HG02973 (cell line): Measurements from ENCODE around the gene GSPT1.
"Not testable (repeated sequence)": the region's sequence is repeated elsewhere in the genome, so short reads cannot be mapped to it uniquely, and the experiment has no call there.

Experiments used
- ATAC-seq: cut with Tn5 transposase; IDR thresholded peaks from one replicate; pipeline ENCODE4 v1.9.1; 2021; ENCODE audit warnings: moderate library complexity; ENCODE audit not compliant: unreplicated experiment

Gene GSPT1

DNA sequence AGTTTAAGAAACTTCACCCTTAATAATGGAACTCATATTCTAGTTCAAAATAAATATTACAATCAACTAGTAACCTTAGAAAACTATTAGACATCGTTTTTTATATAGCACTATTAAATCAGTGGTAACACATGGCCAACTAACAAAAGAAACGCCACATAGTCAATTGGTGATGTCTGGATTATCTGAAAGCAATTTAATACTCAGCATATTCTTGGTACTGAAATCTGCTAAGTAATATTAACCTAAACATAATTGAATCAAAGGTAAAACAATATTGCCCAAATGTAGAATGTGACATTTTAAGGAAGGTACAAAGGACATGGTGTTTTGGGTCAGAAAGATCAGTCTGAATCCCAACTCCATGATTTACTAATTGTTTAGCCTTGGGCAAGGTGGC, 53.3 kb downstream of the GSPT1 start:
- no peak for ATAC-seq

DNA sequence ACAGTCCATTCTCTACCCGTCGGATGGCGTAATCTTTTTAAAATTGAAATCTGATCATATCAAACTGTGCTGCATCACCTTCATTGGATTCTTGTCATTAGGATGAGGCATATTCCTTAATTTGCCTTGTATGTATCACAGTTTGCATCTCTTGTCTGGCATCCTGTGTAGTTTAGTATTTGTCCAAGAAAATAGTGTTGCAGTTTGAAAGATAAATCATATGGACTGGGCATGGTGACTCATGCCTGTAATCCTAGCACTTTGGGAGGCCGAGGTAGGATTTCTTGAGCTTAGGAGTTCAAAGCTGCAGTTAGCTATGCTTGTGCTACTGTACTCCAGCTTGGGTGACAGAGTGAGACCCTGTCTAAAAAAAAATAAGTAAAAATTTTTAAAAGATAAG, 58.6 kb downstream of the GSPT1 start:
- ATAC-seq, result no peak

DNA sequence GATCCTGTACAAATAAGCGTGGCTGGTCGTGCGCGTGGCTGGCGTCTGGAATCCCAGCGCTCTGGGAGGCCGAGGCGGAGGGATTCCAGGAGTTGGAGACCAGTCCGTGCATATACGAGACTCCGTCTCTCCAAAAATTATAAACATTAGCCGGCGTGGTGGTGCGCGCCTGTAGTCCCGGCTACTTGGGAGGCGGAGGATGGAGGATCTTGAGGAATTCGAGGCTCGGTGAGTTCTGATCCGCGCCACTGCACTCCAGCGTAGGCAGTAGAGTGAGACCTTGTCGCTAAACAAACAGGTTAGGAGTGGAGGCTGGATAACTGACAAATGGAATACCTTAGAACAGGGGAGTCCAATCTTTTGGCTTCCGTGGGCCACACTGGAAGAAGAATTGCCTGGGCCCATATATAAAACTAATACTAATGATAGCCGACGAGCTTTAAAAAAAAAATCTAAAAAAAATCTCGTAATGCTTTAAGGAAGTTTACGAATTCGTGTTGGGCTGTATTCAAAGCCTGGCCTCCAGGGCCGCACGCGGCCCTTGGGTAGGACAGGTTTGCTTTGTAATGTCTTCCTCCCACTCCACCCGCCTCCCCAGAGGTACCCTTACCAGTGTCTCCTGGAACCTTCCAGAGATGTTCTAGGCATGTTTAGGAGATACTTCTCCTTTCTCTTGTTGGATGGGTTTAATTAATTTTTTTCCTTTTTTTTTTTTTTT, 63.5 kb downstream of the GSPT1 start:
- no peak for ATAC-seq

DNA sequence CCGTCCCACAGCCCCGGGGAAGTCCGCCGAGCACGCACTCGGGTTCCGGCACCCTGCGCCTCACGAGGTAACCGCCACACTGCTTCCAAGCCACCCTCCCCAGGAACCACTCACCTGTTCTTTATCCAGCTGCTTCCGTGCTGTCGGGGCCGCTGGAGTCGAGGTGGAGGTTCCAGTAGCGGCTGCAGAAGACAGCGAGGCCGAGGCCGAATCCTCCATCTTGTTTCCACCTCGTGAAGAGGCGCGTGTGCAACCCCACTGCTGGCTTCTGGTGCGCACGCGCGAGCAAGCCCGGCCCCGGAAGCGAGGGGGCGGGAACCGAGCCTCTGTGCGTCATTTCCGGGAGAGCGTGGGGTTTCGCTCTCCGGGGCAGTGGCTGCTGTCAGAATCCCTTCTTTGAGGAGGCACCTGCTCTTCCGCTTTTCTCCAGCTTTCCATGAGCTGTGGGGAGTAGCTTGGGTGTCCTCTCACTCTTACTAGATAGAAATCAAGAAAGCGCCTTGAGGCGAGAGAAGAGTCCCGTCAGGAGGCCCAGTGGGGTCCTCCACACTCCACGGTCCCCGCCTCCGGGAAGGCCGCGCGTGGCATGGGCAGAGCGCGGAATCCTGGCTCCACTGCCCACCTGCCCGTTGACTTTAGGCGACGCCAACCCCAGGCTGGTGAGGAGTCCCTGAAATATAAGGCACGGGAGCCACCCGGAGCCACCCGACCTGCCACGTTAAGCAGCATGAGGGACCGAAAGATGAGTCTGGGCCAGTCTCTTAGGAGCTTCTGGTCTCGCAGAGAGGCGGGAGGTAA, 64.3 kb downstream of the GSPT1 start, which contains the start of gene RSL1D1:
RSL1D1 (minus strand) TSS at position 249 of the 798 bp plus-strand sequence; CDS start at position 219, 30 bp downstream.
- peak; percentile 76 for ATAC-seq

DNA sequence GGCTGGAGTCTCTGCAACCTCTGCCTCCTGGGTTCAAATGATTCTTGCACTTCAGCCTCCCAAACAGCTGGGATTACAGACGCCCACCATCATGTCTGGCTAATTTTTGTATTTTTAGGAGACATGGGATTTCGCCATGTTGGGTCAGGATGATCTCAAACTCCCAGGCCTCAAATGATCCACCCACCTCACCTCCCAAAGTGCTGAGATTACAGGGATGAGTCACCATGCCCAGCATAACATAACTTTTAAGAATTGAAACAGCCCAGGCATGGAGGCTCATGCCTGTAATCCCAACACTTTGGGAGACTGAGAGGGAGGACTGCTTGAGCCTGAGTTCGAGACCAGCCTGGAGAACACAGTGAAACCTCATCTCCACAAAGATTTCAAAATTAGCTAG, 66.9 kb downstream of the GSPT1 start:
- ATAC-seq, result no peak

DNA sequence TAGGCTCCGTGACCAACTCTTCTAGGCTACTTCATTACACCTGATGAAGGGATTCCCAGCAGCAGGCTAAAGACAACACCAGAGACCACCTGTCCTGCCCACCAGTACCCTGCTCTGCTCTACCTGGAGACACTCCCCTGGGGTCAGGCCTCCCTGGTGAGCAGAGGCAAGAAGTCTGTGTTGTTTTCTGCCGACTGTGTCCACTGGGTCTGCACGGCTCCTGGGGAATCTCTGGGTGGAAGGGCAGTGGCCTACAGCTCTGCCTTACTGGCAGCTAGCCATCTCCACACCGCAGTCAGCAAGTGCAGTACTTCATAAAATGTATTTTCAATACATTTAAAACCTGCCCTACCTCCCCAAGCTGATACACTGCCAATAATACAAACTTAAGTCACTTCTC, 71.3 kb downstream of the GSPT1 start:
- ATAC-seq, result no peak

DNA sequence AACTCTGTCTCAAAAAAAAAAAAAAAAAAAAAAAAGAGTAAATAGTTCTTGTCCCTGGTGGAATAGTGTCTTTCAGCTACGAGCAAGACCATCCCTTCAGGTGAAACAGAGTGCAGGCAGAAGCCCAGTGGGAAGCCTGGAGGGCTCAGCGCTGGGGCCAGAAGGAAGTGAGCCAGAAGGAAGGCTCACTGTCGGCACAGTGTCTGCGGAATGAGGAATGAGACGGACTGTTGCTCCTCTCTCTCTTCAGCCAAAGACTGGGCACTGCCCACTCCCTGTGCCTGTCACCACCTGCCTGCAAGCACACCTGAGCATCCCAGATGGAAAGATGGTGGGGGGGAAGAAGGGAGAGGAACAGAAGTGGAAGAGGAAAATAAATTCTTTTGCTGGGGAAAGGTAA, 71.9 kb downstream of the GSPT1 start:
- no peak for ATAC-seq

DNA sequence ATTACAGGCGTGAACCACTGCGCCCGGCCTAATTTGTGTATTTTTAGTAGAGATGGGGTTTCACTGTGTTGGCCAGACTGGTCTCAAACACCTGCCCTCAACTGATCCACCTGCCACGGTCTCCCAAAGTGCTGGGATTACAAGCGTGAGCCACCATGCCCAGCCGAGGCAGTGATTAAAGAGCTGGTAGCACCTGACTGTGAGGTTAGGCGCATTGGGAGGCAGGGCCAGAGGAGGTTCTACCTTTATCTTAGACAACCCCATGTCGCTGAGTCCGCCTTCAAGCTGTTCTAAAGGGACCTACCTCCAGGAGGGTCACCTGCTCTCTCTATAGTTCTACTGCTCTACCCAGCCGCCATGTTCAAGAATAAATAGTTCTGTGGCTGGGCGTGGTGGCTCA, 72.5 kb downstream of the GSPT1 start:
- ATAC-seq, result no peak

DNA sequence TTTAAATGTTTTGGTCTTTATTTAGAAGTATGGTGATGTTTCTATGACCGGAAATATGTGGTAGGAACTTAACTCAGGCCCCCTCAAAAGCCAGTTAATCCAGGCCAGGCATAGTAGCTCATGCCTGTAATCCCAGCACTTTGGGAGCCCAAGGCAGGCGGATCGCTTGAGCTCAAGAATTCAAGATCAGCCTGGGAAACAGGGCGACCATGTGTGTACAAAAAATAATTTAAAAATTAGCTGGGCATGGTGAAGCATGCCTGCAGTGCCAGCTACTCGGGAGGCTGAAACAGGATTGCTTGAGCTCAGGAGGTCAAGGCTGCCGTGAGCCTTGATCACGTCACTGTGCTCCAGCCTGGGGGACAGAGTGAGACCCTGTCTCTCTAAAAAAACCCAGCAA, 74.7 kb downstream of the GSPT1 start:
- no peak for ATAC-seq

DNA sequence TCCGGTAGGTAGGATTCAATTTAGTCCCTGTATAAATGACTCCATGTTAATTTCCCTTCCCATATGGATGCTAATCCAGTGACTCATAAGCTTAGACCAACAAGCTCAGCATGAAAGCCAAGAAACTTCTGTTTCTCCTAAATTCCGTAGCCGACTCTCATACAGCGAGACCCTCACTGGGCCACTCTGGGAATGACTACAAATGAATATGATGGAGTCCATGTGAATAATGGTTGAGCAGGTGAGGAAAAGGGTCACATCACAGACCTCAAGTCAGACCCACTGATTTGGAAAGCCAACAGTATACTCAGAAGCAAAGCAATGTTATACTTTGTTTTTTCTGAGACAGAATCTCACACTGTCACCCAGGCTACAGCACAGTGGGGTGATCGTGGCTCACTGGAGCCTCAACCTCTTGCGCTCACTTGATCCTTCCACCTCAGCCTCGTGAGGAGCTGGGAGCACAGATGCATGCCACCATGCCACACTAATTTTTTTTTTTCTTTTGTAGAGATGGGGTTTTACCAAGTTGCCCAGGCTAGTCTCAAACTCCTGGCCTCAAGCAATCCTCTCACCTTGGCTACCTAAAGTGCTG, 79.0 kb downstream of the GSPT1 start:
- ATAC-seq, result no peak

DNA sequence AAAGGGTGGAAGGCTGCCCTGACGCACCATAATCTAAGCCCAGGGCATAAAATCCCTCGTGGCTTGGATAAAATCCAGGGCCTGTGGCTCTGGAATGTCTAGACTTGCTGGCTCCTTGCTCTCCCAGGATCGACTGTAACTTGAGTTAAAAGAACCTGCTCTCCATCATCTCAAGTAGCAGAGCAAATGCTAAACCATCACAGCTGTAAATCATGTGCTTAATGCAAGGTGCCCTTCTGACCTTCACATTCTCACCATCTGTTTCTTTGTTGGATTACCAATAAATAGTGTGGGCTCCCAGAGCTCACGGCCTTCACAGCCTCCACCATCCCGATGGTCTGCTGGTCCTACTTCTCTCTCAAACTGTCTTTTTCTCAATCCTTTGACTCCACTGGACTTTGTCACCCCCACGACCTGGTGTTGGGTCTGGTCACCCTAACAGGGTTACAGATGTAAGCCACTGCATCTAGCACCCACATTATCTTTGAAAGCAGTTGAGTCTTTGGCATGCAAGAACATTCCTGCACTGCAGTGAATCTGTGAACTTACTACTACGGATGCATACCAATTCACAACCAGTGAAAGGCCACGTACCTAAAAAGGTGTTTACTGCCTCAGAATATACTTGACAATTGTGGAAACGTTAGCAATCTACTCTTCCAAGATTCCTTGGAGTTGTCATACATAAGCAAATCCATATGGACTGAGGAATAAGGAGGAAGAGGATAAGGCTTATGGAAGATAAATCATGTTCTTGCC, 79.7 kb downstream of the GSPT1 start:
- no peak for ATAC-seq

DNA sequence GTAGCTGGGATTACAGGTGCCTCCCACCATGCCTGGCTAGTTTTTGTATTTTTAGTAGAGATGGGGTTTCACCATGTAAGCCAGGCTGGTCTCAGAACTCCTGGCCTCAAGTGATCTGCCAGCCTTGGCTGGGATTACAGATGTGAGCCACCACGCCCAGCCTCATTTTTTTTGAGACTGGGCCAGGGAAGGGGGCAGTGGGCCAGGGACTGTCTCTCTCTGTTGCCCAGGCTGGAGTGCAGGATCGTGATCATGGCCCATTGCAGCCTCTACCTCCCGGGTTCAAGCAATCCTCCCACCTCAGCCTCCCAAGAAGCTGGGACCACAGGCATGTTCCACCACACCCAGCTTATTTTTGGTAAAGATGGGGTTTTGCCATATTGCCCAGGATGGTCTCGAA, 80.4 kb downstream of the GSPT1 start:
- no peak for ATAC-seq

DNA sequence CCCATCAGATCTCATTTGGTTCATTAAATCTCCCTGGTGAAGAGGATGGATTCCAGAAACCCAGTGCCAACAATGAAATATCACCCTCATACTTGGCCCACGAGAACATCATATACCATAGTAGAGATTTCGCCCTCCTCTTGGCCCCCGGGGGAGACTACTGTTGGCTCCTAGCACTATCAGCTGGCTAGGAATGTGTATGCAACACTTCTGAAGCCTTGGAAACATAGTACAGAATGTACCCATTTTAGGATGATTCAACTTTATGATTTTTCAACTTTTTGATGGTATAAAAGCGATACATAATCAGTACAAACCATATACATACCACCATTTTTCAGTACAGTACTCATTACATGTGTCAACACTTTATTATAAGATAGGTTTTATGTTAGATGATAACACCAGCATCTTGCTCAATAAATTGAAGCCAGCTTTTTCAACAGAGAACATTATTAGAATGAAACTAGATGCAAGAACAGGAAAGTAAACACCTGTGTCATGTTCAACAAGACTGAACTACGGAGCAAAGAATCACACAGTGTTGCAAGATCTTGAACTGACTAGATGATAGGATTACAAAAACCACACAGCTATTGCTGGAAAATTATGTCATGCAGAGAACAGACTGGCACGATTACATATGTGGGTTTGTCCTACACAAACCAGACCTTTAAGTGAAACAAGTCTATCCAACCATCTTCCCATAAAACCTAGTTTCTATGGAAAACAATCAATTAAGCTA, 81.6 kb downstream of the GSPT1 start:
- ATAC-seq, result no peak

DNA sequence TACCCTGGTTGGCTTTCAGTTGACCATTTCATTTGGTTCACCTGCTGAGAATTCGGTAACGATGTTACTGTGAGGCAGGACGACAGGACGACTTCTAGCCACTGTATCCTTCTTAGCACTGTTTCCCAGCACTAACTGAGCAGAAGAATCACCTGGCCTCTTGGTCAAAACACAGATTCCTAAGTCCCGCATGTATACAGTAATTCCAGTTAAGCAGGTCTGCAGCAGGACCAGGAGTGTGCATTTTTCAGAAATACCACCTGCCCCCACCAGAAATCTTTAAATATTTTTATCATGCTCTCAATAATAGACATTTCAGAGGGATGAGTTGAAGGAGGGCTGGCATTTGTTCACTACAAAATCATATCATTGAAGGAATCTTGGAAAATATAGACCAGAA, 87.1 kb downstream of the GSPT1 start:
- ATAC-seq, result no peak

DNA sequence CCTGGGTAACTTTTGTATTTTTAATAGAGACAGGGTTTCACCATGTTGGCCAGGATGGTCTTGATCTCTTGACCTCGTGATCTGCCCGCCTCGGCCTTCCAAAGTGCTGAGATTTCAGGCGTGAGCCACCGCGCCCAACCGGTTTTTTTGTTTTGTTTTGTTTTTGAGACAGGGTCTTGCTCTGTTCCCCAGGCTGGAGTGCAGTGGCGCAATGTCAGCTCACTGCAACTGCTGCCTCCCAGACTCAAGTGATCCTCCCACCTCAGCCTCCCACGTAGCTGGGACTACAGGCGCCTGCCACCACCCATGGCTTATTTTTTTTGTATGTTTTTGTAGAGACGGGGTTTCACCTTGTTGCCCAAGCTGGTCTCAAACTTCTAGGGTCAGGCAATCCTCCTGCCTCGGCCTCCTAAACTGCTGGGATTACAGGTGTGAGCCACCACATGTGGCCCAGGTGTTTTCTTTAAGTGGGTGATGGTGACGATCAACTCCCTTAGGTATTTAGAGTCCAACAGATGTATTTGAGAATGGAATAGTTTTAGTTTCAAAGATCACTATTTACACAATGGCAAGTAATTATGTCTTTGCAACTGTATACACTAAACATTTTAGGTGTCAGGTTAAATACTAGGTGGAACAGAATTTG, 90.1 kb downstream of the GSPT1 start:
- not testable (repeated sequence) for ATAC-seq

DNA sequence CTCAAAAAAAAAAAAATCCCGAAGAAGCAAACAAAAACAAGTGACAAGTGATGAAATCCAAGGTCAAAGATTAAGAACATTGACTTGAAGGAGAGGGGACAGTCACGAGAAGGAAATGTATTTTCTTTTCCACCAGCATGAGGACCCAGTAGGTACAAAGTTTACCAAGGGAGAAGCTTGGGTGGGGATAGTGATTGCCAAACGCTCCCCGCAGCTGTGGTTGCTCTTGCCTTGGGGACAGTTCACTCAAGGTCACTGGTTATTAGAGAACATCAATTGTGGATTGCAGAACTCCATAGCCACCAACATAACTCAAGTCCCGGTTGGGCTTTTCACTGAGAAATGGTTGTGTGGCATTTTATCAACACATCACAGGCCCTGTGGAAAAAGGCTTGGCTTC, 91.4 kb downstream of the GSPT1 start:
- ATAC-seq, result no peak

DNA sequence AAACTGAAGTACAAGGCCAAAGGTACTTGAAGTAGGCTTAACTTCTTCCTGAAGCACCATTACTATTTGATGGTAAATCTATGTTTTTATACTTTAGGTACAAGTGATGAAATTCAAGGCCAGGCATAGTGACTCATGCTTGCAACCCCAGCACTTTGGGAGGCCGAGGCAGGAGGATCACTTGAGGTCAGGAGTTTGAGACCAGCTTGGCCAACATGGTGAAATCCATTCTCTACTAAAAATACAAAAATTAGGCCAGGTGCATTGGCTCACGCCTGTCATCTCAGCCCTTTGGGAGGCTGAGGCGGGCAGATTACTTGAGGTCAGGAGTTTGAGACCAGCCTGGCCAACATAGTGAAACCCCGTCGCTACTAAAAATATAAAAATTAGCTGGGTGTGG, 92.1 kb downstream of the GSPT1 start:
- ATAC-seq, result not testable (repeated sequence)

DNA sequence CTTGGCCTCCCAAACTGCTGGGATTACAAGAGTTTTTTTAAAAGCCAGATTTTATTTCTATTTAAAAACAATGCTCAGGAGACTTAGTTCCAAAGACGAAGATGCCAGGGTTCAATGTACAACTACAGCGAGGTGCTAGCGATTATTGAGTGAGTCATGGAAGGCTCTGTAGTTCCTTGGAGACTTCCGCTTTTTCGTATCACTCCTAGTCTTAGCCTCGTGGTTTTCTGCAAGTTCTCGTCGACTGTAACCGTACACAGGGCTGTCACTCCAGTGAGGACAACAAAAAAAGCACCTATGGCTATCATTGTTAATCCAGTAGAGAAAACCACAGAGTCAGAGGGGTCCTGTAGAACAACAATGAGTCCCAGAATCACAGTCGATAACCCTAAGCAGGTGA, 96.0 kb downstream of the GSPT1 start:
- no peak for ATAC-seq

DNA sequence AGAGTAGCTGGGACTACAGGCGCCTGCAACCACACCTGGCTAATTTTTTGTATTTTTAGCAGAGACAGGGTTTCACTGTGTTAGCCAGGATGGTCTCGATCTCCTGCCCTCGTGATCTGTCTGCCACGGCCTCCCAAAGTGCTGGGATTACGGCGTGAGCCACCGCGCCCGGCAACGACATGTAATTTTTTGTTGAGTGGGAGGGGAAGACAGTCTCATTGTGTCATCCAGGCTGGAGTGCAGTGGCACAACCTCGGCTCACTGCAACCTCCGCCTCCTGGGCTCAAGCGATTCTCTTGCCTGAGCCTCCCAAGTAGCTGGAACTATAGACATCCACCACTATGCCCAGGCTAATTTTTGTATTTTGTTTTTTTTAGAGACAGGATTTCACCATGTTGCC, 96.8 kb downstream of the GSPT1 start:
- not testable (repeated sequence) for ATAC-seq
